Measurements from ENCODE around the gene CX3CR1. TPM values are rescaled to one million over a fixed set of nuclear protein-coding genes. Genes with fewer than 3 reads are reported as not detected.

Gene CX3CR1
- total and polyA plus RNA-seq, 4 experiments from 2014 or later: 0.29 to 3.7 (median 0.96) TPM

DNA sequence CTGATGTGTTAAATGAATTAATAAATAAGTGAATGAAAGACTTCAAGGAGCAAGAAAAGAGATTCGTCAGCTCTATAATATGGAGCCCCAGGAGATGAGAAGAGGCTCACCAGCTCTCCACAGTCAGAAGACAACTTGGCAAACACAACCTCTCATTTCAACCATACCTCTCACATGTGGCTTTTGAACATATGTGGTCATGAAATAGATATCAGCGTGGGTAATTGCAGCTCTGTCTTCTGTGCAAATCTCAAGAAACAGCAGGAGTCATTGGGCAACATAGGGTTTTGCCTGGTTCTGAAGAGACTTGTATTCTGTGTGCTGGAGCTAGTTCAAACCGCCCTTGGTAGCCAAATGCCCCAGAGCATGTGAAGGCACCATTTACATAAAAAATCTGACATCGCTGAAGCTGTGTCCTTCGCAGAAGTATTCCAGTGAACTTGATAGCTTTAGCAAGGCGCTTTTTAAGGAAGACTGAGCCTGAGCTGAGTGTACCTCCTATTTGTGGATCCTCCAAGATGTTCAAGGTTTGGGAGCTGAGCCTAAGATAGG is 8.4 kb downstream of the CX3CR1 start:
- no peak overlapping the region for H3K4me3 Mint-ChIP-seq
- H3K9me3 Mint-ChIP-seq: no peaks in the 10 kb centered on the region
- ChIA-PET POLR2A (ENCODE audit: partially characterized antibody) (interaction anchor here (1.5 kb wide), 1 partner anchor 10 kb away, joined by 3 read pairs; no protein-coding TSS in a partner anchor), CTCF (ENCODE audit: partially characterized antibody) (interaction anchor here (0.9 to 6.6 kb wide), 4 partner anchors 17 to 64 kb away, joined by 3 to 43 read pairs (median 9); no protein-coding TSS in a partner anchor)
- Histone ChIP-seq H3K36me3 (ENCODE audit: insufficient read depth, low read length) (no peaks in the 10 kb centered on the region), H3K27ac (ENCODE audit: low read depth, low read length) (no peak overlapping the region), H3K27me3 (ENCODE audit: insufficient read depth, low read length) (no peaks in the 10 kb centered on the region), H3K9me3 (ENCODE audit: control insufficient read depth in 1 of 2, low read length in 2 of 2) (no peaks in the 10 kb centered on the region), H3K4me1 (ENCODE audit: insufficient read depth, low read length) (peaks cover 27% of the 10 kb centered on the region), H3K4me3 (ENCODE audit: low read length in 2 of 2) (no peak overlapping the region)
- H3K27me3 Mint-ChIP-seq: peaks cover 0 to 3% of the 10 kb centered on the region in 2 donors
- H3K4me1 Mint-ChIP-seq: peaks cover 16 to 25% (median 22%) of the 10 kb centered on the region in 4 donors
- DNase-seq: no peak
- peak overlapping the region in 2 of 7 donors; percentile 43 to 74 for H3K27ac Mint-ChIP-seq
- H3K36me3 Mint-ChIP-seq: no peaks in the 10 kb centered on the region
- intact Hi-C loops (cut with micrococcal nuclease): no loop called here

GRCh38 chr3:39269528-39269927 is 10.3 kb downstream of the CX3CR1 start:
- H3K4me3 Mint-ChIP-seq: peak overlapping the region in 1 of 8 donors; percentile 1
- H3K4me3 ChIP-seq (ENCODE audit: low read length in 2 of 2): no peak overlapping the region
- peaks cover 25% of the 10 kb centered on the region for H3K4me1 ChIP-seq (ENCODE audit: insufficient read depth, low read length)
- H3K36me3 Mint-ChIP-seq: no peaks in the 10 kb centered on the region
- ChIA-PET POLR2A (ENCODE audit: partially characterized antibody) (no interaction called here), CTCF (ENCODE audit: partially characterized antibody) (interaction anchor here (0.9 to 6.6 kb wide), 4 partner anchors 10 to 22 kb away, joined by 4 to 43 read pairs (median 8); partner anchors contain the start of gene CX3CR1)
- H3K4me1 Mint-ChIP-seq: peaks cover 14 to 38% (median 22%) of the 10 kb centered on the region in 4 donors
- peak overlapping the region in 5 of 7 donors; percentile 44 to 86 (median 78) for H3K27ac Mint-ChIP-seq
- intact Hi-C loops (cut with micrococcal nuclease): no loop called here
- H3K27ac ChIP-seq (ENCODE audit: low read depth, low read length): no peak overlapping the region
- DNase-seq: no peak
- H3K27me3 Mint-ChIP-seq: no peaks in the 10 kb centered on the region
- no peaks in the 10 kb centered on the region for H3K36me3 ChIP-seq (ENCODE audit: insufficient read depth, low read length)
- H3K9me3 Mint-ChIP-seq: peaks cover 0 to 3% (median 0%) of the 10 kb centered on the region in 8 donors
- H3K27me3 ChIP-seq (ENCODE audit: insufficient read depth, low read length): no peaks in the 10 kb centered on the region
- no peaks in the 10 kb centered on the region for H3K9me3 ChIP-seq (ENCODE audit: control insufficient read depth in 1 of 2, low read length in 2 of 2)

GRCh38 chr3:39268549-39268900 is 11.3 kb downstream of the CX3CR1 start:
- H3K4me3 Mint-ChIP-seq: peak overlapping the region in 1 of 8 donors; percentile 8
- Histone ChIP-seq H3K36me3 (ENCODE audit: insufficient read depth, low read length) (no peaks in the 10 kb centered on the region), H3K4me1 (ENCODE audit: insufficient read depth, low read length) (peaks cover 25% of the 10 kb centered on the region), H3K9me3 (ENCODE audit: control insufficient read depth in 1 of 2, low read length in 2 of 2) (no peaks in the 10 kb centered on the region), H3K27ac (ENCODE audit: low read depth, low read length) (peak overlapping the region; percentile 61), H3K27me3 (ENCODE audit: insufficient read depth, low read length) (no peaks in the 10 kb centered on the region), H3K4me3 (ENCODE audit: low read length in 2 of 2) (no peak overlapping the region)
- H3K9me3 Mint-ChIP-seq: peaks cover 0 to 3% (median 0%) of the 10 kb centered on the region in 8 donors
- CTCF ChIA-PET (ENCODE audit: partially characterized antibody): interaction anchor here (0.9 to 6.6 kb wide), 5 partner anchors 10 to 24 kb away, joined by 3 to 43 read pairs (median 6); partner anchors contain the start of gene CX3CR1
- H3K36me3 Mint-ChIP-seq: no peaks in the 10 kb centered on the region
- POLR2A ChIA-PET (ENCODE audit: partially characterized antibody): no interaction called here
- H3K4me1 Mint-ChIP-seq: peaks cover 17 to 42% (median 22%) of the 10 kb centered on the region in 4 donors
- H3K27me3 Mint-ChIP-seq: no peaks in the 10 kb centered on the region
- H3K27ac Mint-ChIP-seq: peak overlapping the region; percentile 86 to 98 (median 96)
- intact Hi-C loops (cut with micrococcal nuclease): no loop called here
- DNase-seq: no peak

DNA sequence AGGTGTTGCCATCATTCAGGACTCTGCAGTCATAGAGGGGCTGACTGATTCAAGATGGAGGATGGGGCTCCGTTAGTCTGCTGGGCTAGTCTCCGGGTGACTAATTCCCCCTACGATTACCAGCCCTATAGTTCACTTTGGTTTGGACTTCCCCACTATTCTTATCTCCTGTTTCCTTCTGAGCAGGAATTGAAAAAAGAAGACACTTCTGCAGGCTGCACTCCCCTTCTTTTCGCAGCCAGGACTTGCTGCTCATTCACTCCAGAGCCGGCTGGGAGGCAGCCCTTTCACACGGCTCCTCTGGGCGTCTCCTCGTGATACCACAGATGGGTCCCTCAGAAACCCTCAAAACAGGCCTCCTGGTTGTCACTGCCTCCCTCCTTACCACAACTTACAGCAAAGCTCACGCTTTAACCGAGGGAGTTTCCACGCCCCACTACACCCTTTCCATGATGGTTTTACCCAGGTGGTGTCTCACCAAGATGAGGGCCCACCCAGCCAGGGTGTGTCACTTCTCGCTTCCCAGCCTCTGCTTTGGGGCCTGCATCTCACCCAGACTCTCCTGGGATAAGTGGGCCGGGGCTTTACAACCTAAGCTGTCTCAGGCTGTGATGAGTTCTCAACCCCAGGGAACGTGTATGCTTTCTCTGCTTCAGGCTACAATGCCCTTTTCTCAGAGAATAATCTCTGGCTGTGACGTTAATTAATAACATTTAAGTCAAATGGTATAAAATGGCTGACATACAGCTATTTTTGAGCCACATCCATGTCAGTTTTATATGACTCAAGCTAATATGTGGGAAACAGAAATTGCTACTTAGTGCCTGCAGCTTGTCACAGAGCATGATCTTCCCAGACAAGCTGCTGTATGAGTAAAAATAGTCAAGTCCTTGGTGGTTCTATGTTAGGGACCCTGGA is 11.9 kb downstream of the CX3CR1 start:
- peak overlapping the region in 1 of 2 donors; percentile 40 for H3K4me3 ChIP-seq (ENCODE audit: low read length in 2 of 2)

DNA sequence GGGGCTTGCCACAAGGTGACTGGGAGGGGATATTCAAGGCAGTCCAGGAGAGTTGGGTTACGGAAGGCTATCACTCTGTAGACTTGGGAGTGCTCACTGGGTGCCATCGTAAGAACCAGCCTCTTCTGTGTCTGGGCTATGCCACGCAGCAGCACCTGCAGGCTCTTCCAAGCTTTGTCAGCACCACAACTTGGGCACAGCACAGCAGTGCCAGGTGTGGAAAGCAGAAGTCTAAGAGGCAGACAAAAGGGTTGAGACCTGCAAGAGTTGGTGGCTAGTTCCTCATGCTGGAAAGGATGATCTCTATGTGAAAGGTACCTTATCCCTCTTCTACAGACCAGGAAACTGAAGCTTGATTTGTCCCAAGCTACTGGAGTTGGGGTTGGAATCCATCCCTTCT is 15.8 kb downstream of the CX3CR1 start:
- Histone ChIP-seq H3K4me3 (ENCODE audit: low read length in 2 of 2) (no peak overlapping the region), H3K36me3 (ENCODE audit: insufficient read depth, low read length) (no peaks in the 10 kb centered on the region), H3K27me3 (ENCODE audit: insufficient read depth, low read length) (no peaks in the 10 kb centered on the region), H3K4me1 (ENCODE audit: insufficient read depth, low read length) (peaks cover 42% of the 10 kb centered on the region), H3K27ac (ENCODE audit: low read depth, low read length) (no peak overlapping the region), H3K9me3 (ENCODE audit: control insufficient read depth in 1 of 2, low read length in 2 of 2) (no peaks in the 10 kb centered on the region)
- DNase-seq: peak in 1 of 5 donors; percentile 21
- no peak overlapping the region for H3K4me3 Mint-ChIP-seq
- H3K27me3 Mint-ChIP-seq: peaks cover 0 to 1% of the 10 kb centered on the region in 2 donors
- ChIA-PET POLR2A (ENCODE audit: partially characterized antibody) (no interaction called here), CTCF (ENCODE audit: partially characterized antibody) (interaction anchor here (0.6 to 2.6 kb wide), 2 partner anchors 24 to 27 kb away, joined by 3 to 16 read pairs; no protein-coding TSS in a partner anchor)
- no peaks in the 10 kb centered on the region for H3K36me3 Mint-ChIP-seq
- H3K27ac Mint-ChIP-seq: peak overlapping the region in 1 of 7 donors; percentile 64
- H3K9me3 Mint-ChIP-seq: peaks cover 0 to 3% (median 0%) of the 10 kb centered on the region in 8 donors
- peaks cover 22 to 54% (median 31%) of the 10 kb centered on the region in 4 donors for H3K4me1 Mint-ChIP-seq
- intact Hi-C loops (cut with micrococcal nuclease): no loop called here

More for the DNA sequence above, 11.9 kb downstream of the CX3CR1 start:
- Mint-ChIP-seq H3K4me3 (peak overlapping the region in 7 of 8 donors; percentile 69 to 84 (median 80)), H3K36me3 (no peaks in the 10 kb centered on the region), H3K4me1 (peaks cover 19 to 42% (median 22%) of the 10 kb centered on the region in 4 donors), H3K27me3 (no peaks in the 10 kb centered on the region), H3K9me3 (peaks cover 0 to 3% (median 0%) of the 10 kb centered on the region in 8 donors), H3K27ac (peak overlapping the region; percentile 86 to 98 (median 96))
- POLR2A ChIA-PET (ENCODE audit: partially characterized antibody): no interaction called here
- H3K36me3 ChIP-seq (ENCODE audit: insufficient read depth, low read length): no peaks in the 10 kb centered on the region
- H3K4me1 ChIP-seq (ENCODE audit: insufficient read depth, low read length): peaks cover 25% of the 10 kb centered on the region
- CTCF ChIA-PET (ENCODE audit: partially characterized antibody): interaction anchor here (0.9 to 6.6 kb wide), 4 partner anchors 9 to 23 kb away, joined by 3 to 43 read pairs (median 8); no protein-coding TSS in a partner anchor
- no peaks in the 10 kb centered on the region for H3K9me3 ChIP-seq (ENCODE audit: control insufficient read depth in 1 of 2, low read length in 2 of 2)
- peak overlapping the region; percentile 61 for H3K27ac ChIP-seq (ENCODE audit: low read depth, low read length)
- peak; percentile 73 to 93 (median 77) for DNase-seq
- no peaks in the 10 kb centered on the region for H3K27me3 ChIP-seq (ENCODE audit: insufficient read depth, low read length)
- intact Hi-C loops (cut with micrococcal nuclease): no loop called here

GRCh38 chr3:39263576-39263975 is 16.3 kb downstream of the CX3CR1 start:
- no peak for DNase-seq
- Mint-ChIP-seq H3K4me3 (no peak overlapping the region), H3K4me1 (peaks cover 20 to 51% (median 30%) of the 10 kb centered on the region in 4 donors), H3K9me3 (peaks cover 0 to 3% (median 0%) of the 10 kb centered on the region in 8 donors), H3K27ac (peak overlapping the region in 2 of 7 donors; percentile 1 to 54), H3K27me3 (peaks cover 0 to 3% of the 10 kb centered on the region in 2 donors), H3K36me3 (no peaks in the 10 kb centered on the region)
- ChIA-PET CTCF (ENCODE audit: partially characterized antibody) (interaction anchor here (0.6 to 2.6 kb wide), 3 partner anchors 25 to 28 kb away, joined by 3 to 16 read pairs (median 3); no protein-coding TSS in a partner anchor), POLR2A (ENCODE audit: partially characterized antibody) (no interaction called here)
- Histone ChIP-seq H3K27me3 (ENCODE audit: insufficient read depth, low read length) (no peaks in the 10 kb centered on the region), H3K27ac (ENCODE audit: low read depth, low read length) (no peak overlapping the region), H3K36me3 (ENCODE audit: insufficient read depth, low read length) (no peaks in the 10 kb centered on the region), H3K4me3 (ENCODE audit: low read length in 2 of 2) (no peak overlapping the region), H3K9me3 (ENCODE audit: control insufficient read depth in 1 of 2, low read length in 2 of 2) (no peaks in the 10 kb centered on the region), H3K4me1 (ENCODE audit: insufficient read depth, low read length) (peaks cover 44% of the 10 kb centered on the region)
- intact Hi-C loops (cut with micrococcal nuclease): no loop called here
